Activated B cell treated with CpG ODN at 0.5 μM for 24 hours (primary cell): ENCODE measurements around the gene SMC3. TPM values are rescaled to one million over a fixed set of nuclear protein-coding genes. Genes with fewer than 3 reads are reported as not detected.

Source experiments
- ATAC-seq: fragments of 200-7000 bp; cut with Tn5 transposase; one replicate; pipeline ENCODE4 v1.10.0; 2021; ENCODE audit warnings: low read depth, mild to moderate bottlenecking, moderate library complexity
- CTCF ChIA-PET: fragments of 350-600 bp; sonication (Branson Sonifier 250); formaldehyde crosslinking; loops from one replicate; lab custom pipeline; 2021; ENCODE audit warnings: antibody characterized with exemption; lab: Charles Lee
- POLR2A ChIA-PET: fragments of 350-600 bp; sonication (Branson Sonifier 250); formaldehyde crosslinking; loops from one replicate; lab custom pipeline; 2021; ENCODE audit warnings: antibody characterized with exemption; lab: Charles Lee
- DNase-seq: peaks from one replicate; pipeline ENCODE4 v3.0.0; 2022
- H3K27ac Mint-ChIP-seq: one replicate; pipeline ENCODE4 v1.8.0; 2020; ENCODE audit warnings: mixed read lengths
- H3K27me3 Mint-ChIP-seq: one replicate; pipeline ENCODE4 v1.8.0; 2021; ENCODE audit warnings: mixed read lengths
- H3K36me3 Mint-ChIP-seq: one replicate; pipeline ENCODE4 v1.8.0; 2021; ENCODE audit warnings: low read depth, mixed read lengths
- H3K4me1 Mint-ChIP-seq: one replicate; pipeline ENCODE4 v1.8.0; 2021; ENCODE audit warnings: mixed read lengths
- H3K4me3 Mint-ChIP-seq: one replicate; pipeline ENCODE4 v1.8.0; 2020; ENCODE audit warnings: mild to moderate bottlenecking, mixed read lengths
- H3K9me3 Mint-ChIP-seq: one replicate; pipeline ENCODE4 v1.8.0; 2020; ENCODE audit warnings: mixed read lengths
- intact Hi-C: fragments of 100-400 bp; cut with micrococcal nuclease; formaldehyde crosslinking; loops from one replicate; pipeline ENCODE4 v1.15.1; 2024
- total RNA-seq: library from RNA; stranded (reverse); gene quantifications from 2 replicates; pipeline ENCODE4 v1.2.3, GENCODE V29; 2022
- TF ChIP-seq, protein P1 (sequence below): fragments of 200-600 bp; IDR thresholded peaks from one replicate; pipeline ENCODE4 v1.8.0; 2022; ENCODE audit warnings: antibody characterized with exemption, mild to moderate bottlenecking

SMC3 gene
- total RNA-seq, result 41.1 and 43.3 TPM in 2 replicates

DNA sequence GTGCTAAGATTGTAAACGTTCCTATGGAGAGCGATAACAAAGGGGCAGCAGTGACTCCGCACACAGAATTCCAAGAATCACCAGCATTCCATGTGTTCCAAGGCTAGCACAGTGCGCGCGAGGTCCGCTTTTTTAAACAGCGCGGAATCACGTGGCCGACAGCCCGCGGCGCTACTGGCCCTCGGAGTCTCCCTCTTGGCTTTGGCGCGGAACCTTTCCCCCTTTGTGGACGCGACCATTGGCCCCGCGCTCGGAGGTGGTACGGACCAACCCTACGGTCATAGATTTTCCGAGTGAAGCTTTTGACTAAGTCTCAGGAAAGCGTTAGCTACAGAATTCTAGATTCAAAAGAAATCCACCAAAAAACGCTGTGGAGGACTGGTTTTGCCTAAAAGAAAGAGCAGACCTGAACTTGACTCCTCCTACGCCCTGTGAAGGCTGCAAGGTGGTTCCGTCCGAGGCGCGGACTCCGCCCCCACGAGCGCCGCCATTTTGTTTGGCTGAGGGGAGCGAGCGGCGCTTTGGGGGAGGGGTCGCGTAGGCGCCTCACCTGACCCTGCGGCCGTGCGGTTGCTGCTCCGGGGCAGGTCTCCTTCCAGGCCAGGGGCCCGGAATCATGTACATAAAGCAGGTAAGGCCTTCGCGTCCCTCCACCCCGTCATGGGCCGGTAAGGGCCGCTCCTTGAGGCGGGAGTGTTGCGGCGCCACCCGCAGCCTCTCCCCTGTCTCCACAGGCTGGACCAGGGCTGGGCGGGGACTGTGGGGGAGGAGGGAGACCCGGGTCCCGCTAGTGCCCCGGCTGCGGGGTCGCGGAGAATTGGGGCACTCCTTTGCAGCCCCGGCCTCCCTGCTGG, at the start of gene SMC3:
TSS of gene SMC3 (plus strand) at position 495 of the 854 bp plus-strand sequence. CDS start at position 617, 122 bp downstream.
- Mint-ChIP-seq H3K4me1 (peaks cover 41% of the 10 kb centered on the region), H3K36me3 (peaks cover 26% of the 10 kb centered on the region), H3K9me3 (no peaks in the 10 kb centered on the region), H3K4me3 (peak within 1 kb of the TSS; percentile 91), H3K27me3 (no peaks in the 10 kb centered on the region), H3K27ac (peak within 1 kb of the TSS; percentile 98)
- POLR2A ChIA-PET, result interaction anchor here (0.9 to 1.7 kb wide), 7 partner anchors 15 to 262 kb away, joined by 3 to 7 read pairs (median 4); partner anchors contain the start of gene SMNDC1
- TF ChIP-seq, protein P1, sequence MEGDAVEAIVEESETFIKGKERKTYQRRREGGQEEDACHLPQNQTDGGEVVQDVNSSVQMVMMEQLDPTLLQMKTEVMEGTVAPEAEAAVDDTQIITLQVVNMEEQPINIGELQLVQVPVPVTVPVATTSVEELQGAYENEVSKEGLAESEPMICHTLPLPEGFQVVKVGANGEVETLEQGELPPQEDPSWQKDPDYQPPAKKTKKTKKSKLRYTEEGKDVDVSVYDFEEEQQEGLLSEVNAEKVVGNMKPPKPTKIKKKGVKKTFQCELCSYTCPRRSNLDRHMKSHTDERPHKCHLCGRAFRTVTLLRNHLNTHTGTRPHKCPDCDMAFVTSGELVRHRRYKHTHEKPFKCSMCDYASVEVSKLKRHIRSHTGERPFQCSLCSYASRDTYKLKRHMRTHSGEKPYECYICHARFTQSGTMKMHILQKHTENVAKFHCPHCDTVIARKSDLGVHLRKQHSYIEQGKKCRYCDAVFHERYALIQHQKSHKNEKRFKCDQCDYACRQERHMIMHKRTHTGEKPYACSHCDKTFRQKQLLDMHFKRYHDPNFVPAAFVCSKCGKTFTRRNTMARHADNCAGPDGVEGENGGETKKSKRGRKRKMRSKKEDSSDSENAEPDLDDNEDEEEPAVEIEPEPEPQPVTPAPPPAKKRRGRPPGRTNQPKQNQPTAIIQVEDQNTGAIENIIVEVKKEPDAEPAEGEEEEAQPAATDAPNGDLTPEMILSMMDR, result no peak
- CTCF ChIA-PET, result interaction anchor here (0.9 to 1.4 kb wide), 5 partner anchors 10 to 262 kb away, joined by 3 to 4 read pairs (median 3); no protein-coding TSS in a partner anchor
- ATAC-seq, result peak; percentile 88
- intact Hi-C loops, result loop anchor here (1.0 to 5.0 kb wide), 13 partner anchors 10 to 1879 kb away; partner anchors contain the start of genes BBIP1, MXI1, PDCD4 and SHOC2
- peak; percentile 89 for DNase-seq

DNA sequence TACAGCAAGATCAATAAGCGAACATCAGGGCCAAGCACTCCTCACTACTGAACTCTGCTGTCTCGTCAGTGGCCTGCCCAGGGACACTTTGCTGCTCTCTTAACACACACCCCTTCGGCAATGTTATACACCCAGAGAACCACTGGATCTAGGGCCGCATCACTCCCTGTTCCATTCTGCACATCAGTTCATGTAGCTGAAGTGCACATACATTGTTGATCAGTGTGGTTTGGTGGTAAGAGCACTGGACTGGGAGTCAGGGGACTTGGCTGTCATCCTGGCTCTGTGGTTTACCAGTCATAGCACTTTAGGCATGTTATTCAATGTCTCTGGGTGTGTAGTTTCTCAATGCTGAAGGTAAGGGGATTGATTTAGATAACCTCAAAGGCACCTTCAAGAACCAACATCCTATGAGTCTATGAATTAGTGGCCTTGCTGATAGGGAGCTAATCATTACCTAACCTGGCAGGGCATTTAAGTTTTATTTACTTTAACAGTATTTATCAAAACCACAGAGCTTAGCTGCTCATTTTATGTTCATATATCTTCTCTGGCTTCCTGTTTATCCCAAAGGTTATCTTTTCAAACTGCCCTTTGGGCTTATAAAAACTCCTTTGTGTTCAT, 45.0 kb upstream of the SMC3 start:
- ChIA-PET POLR2A (no interaction called here), CTCF (interaction anchor here (1.4 kb wide), 1 partner anchor 169 kb away, joined by 4 read pairs; no protein-coding TSS in a partner anchor)
- ATAC-seq, result no peak
- Mint-ChIP-seq H3K27me3 (no peaks in the 10 kb centered on the region), H3K9me3 (no peaks in the 10 kb centered on the region), H3K27ac (no peak overlapping the region), H3K36me3 (no peaks in the 10 kb centered on the region), H3K4me3 (no peak overlapping the region), H3K4me1 (peaks cover 2% of the 10 kb centered on the region)
- DNase-seq, result no peak
- intact Hi-C loops, result no loop called here
- TF ChIP-seq, protein P1, result no peak

DNA sequence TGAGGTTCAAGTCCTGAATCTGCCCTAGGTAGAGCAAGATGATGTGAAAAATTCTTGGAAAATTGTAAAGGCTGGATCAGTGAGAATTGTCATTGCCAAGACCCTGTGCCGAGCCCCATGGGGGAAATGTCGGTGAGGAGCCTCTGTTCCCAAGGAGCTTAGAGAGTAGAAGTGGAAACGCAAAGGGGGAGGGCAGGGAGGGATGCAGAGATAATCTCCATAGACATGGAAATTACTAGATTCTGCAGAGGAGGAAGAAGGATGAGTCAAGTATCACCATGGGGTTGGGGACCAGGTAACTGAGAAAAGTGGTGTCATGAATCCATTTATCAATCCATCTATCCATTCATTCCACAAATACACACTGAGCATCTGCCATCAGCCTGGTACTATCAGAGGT, 43.8 kb upstream of the SMC3 start:
- ChIA-PET CTCF (interaction anchor here (1.2 kb wide), 1 partner anchor 11 kb away, joined by 3 read pairs; no protein-coding TSS in a partner anchor), POLR2A (no interaction called here)
- TF ChIP-seq, protein P1, result no peak
- H3K9me3 Mint-ChIP-seq, result no peaks in the 10 kb centered on the region
- no peak for DNase-seq
- intact Hi-C loops, result no loop called here
- no peak overlapping the region for H3K4me3 Mint-ChIP-seq
- no peak for ATAC-seq
- H3K36me3 Mint-ChIP-seq, result no peaks in the 10 kb centered on the region
- H3K4me1 Mint-ChIP-seq, result peaks cover 11% of the 10 kb centered on the region
- H3K27me3 Mint-ChIP-seq, result no peaks in the 10 kb centered on the region
- H3K27ac Mint-ChIP-seq, result no peak overlapping the region

DNA sequence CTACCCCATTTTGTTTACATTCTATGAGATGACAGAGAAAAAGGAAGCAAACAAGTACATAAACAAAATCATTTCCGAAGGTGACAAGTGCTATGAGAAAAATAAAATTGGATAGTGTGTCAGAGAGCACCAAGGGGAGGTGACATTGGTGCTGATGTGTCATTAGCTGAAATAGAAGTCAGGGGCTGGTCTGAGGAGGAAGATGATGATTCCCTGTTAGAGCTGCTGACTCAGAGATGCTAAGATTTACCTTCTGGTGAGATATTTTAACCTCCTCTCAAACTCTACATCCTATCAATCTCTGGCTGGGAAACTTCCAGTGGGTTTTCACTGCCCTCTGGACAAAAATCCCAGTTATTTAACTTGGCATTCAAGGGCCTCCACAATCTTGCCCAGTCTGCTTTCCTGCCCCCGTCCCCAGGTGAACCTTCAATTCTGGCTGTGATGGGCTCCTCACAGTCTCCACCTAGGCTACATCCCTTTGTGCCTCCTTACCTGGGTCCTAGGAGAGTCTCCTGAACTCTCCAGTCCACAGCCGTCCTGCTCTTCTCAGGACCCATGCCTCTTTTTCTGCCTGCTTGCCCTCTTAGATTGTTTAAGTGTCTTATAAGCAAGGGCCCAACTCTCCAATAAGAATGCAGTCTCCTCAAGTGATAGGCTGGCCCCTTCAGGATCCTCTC, 43.2 kb upstream of the SMC3 start:
- CTCF ChIA-PET, result interaction anchor here (1.2 kb wide), 1 partner anchor 12 kb away, joined by 3 read pairs; no protein-coding TSS in a partner anchor

More for the DNA sequence above, 43.2 kb upstream of the SMC3 start:
- Mint-ChIP-seq H3K36me3 (no peaks in the 10 kb centered on the region), H3K9me3 (no peaks in the 10 kb centered on the region), H3K27me3 (no peaks in the 10 kb centered on the region), H3K27ac (no peak overlapping the region), H3K4me1 (peaks cover 17% of the 10 kb centered on the region), H3K4me3 (no peak overlapping the region)
- ATAC-seq (no peak), DNase-seq (no peak)
- POLR2A ChIA-PET, result no interaction called here
- intact Hi-C loops, result no loop called here
- TF ChIP-seq, protein P1, result no peak
